GM12892 (cell line): ENCODE results near the gene NUP155.
"Not testable (repeated sequence)": the region's sequence is repeated elsewhere in the genome, so short reads cannot be mapped to it uniquely, and the experiment has no call there.

Experiments
- DNase-seq: peaks from one replicate; pipeline ENCODE4 v3.0.0; 2011; ENCODE audit not compliant: insufficient read length
- FAIRE-seq: peaks from 2 replicates; lab custom pipeline; 2011; peaks lifted over from hg19 to GRCh38; lab: Jason Lieb, UNC
- POLR2A ChIP-seq: IDR thresholded peaks from 2 replicates; pipeline ENCODE4 v1.6.1; 2011; ENCODE audit warnings: low read depth, low read length, control low read depth
- POLR2AphosphoS5 ChIP-seq: IDR thresholded peaks from 2 replicates; pipeline ENCODE4 v1.6.1; 2011; ENCODE audit warnings: low read depth, low read length, control low read depth
- TAF1 ChIP-seq: IDR thresholded peaks from 2 replicates; pipeline ENCODE4 v1.6.1; 2011; ENCODE audit warnings: low read depth, mild to moderate bottlenecking, control low read depth, low read length, borderline replicate concordance

NUP155 gene

DNA sequence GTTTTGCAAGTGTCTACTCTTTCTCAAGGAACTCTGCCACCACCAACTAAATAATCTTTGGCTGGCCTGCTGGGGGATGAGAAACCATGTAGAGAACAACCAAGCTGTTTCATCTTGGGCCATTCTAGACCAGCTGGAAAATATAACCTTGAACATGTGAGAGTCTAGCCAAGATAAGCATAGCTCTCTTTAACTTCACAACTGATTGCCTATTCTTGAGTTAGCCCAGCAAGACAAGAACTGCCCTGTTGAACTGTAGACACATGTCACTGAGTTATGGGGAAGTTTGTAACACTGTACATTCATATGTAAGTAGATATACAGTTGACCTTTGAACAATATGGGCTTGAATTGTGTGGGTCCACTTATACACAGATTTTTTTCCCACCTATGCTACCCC lies 44.4 kb downstream of the NUP155 start:
- DNase-seq (no peak), FAIRE-seq (no peak)
- TF ChIP-seq POLR2A: no peak
- TF ChIP-seq TAF1: no peak
- no peak for TF ChIP-seq POLR2AphosphoS5

DNA sequence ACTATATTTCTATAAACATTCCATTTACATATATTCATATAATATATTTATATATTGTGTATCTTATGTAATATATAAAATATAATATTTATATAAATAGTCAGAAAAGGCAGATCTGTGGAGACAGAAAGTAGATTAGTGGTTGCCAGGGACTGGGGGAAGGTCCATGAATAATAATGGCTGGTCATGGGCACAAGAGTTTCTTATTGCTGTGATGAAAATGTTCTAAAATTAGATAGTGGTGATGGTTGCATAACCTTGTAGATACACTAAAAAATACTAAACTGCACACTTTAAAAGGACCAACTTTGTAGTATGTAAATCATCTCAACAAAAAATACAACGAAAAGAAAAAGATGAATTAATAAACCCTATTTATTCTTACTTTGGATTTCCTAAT lies 47.3 kb downstream of the NUP155 start:
- no peak for TF ChIP-seq POLR2AphosphoS5
- TF ChIP-seq TAF1: no peak
- no peak for TF ChIP-seq POLR2A
- FAIRE-seq: no peak
- no peak for DNase-seq

DNA sequence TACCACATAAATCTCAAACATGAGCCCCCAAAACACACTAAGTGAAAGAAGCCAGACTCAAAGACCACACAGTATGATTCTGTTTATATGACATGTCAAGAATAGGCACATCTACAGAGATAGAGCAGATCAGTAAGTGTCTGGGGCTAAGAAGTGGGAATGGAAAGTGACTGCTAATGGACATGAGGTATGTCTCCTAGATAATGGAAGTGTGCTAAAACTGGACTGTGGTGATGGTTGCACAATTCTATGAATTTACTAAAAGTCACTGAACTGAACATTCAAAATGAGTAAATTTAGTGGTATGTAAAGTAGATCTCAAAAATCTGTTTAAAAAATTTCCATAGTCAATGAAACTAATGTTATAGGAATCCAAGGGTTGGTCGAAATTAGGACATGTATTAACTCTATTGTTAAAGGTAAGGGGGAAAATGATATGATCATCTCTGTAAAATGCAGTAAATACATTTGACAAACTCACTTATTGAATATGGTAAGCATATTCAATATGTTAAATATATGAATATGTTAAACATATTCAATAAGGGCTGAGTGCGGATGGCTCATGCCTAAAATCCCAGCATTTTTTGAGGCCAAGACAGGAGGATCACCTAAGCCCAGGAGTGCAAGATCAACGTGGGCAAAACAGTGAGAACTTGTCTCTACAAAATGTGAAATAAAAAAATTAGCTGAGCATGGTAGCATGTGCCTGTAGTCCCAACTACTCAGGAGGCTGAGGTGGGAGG lies 51.7 kb downstream of the NUP155 start:
- no peak for TF ChIP-seq TAF1
- TF ChIP-seq POLR2A: no peak
- no peak for TF ChIP-seq POLR2AphosphoS5
- FAIRE-seq: no peak
- no peak for DNase-seq

DNA sequence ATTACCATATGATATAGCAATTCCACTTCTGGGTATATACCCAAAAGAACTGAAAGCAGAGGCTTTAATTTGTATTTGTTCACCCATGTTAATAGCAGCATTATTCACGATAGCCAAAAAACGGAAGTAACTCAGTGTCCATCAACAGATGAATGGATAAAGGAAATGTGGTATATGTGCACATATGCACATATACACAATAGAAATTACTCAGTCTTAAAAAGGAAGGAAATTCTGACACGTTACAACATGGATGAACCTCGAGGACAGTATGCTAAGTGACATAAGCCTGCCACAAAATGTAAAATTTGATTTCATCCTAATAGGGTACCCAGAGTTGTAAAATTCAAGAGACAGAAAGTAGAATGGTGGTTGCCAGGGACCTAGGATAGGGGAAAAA lies 54.9 kb downstream of the NUP155 start:
- TF ChIP-seq POLR2AphosphoS5 (no peak), POLR2A (no peak), TAF1 (no peak)
- no peak for DNase-seq
- no peak for FAIRE-seq

DNA sequence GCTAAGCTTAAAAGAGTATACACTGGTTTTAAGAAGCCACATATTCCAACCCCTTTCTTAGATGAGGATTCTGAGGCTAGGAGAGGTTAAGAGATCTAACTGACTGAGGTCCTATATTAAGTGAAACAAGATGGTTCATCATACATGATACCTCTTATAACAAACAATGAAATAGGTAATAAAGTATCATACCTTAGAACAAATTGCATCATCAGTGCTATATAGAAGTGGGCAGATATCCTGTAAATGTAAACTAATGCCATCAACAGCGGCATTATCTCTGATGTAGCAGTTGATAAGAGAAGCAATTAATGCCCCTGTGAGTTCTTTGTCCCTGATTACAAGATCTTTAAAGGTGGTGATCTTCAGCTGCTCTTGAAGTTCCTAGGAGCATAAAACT lies 60.5 kb downstream of the NUP155 start:
- FAIRE-seq: no peak
- DNase-seq: no peak
- TF ChIP-seq POLR2AphosphoS5 (no peak), TAF1 (no peak), POLR2A (no peak)

DNA sequence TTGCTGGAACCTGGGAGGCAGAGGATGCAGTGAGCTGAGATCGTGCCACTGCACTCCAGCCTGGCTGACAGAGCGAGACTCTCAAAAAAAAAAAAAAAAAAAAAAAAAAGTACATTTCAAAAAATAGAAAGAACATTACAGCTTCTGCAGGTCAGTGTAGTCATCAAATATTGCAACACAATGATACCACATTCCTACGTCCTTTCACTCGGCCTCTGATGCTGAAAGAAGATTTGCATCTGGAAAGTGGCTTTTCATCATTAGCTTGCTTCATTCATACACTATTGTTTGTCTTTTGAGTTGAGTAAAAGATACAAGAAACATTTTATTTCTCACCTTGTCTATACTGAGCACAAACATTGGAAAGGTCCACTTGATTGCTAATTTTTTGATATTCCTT lies 62.1 kb downstream of the NUP155 start:
- FAIRE-seq: no peak
- no peak for DNase-seq
- no peak for TF ChIP-seq TAF1
- no peak for TF ChIP-seq POLR2A

DNA sequence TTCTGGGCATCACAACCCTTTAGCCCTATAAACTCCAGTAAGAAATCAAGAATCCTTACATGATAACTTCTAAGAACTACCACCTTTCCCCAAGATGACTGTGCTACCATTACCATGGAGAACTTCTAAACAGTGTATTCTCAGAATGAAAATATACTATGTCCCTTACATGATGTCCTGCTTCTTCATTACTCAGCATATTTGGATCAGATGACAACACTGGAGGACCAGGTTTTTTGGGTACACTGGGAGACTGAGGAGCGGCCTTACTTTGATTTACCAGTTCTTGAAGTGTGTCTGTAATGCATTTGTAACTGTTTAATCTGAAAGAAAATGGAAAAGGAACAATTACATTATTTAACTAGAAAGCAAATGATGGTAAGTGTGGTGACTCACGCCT lies 66.0 kb downstream of the NUP155 start:
- TF ChIP-seq POLR2AphosphoS5: no peak
- no peak for TF ChIP-seq TAF1
- TF ChIP-seq POLR2A: no peak
- DNase-seq: no peak
- FAIRE-seq: no peak

DNA sequence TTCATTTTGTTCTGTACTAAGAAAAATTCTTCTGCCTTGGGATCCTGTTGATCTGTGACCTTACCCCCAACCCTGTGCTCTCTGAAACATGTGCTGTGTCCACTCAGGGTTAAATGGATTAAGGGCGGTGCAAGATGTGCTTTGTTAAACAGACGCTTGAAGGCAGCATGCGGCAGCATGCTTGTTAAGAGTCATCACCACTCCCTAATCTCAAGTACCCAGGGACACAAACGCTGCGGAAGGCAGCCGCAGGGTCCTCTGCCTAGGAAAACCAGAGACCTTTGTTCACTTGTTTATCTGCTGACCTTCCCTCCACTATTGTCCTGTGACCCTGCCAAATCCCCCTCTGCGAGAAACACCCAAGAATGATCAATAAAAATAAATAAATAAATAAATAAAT lies 74.6 kb downstream of the NUP155 start:
- FAIRE-seq, DNase-seq: not testable (repeated sequence)

DNA sequence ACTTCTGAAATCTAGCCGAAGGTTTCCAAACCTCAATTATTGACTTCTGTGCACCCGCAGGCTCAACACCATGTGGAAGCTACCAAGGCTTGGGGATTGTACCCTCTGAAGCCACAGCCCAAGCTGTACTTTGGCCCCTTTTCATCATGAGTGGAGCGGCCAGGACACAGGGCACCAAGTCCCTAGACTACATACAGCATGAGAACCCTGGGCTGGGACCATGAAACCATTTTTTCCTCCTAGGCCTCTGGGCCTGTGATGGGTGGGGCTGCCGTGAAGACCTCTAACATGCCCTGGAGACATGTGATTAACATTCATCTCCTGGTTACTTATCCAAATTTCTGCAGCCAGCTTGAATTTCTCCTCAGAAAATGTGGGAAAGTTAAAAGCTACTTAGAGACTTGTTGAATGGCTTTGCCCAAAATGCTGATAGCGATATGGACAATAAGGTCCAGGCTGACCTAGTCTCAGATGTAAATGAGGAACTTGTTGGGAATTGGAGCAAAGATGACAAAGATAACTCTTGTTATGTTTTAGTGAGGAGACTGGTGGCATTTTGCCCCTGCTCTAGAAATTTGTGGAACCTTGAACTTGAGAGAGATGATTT lies 87.6 kb downstream of the NUP155 start:
- FAIRE-seq: no peak
- TF ChIP-seq POLR2AphosphoS5 (no peak), POLR2A (no peak), TAF1 (no peak)
- no peak for DNase-seq

DNA sequence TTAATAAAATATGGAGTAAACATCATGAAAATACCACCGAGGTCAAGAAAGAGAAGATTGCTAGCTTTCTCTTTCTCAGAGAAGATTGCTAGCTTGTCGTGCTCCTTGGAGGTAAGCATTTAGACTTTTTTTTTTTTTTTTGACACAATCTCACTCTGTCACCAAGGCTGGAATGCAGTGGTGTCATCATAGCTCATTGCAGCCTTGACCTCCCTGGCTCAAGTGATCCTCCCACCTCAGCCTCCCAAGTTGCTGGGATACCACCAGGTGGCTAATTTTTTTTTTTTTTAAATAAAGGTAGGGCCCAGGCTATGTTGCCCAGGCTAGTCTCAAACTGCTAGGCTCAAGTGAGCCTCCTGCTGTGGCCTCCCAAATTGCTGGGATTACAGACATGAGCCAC lies 95.4 kb downstream of the NUP155 start:
- DNase-seq: no peak
- FAIRE-seq: no peak
- TF ChIP-seq TAF1 (no peak), POLR2AphosphoS5 (no peak), POLR2A (no peak)

DNA sequence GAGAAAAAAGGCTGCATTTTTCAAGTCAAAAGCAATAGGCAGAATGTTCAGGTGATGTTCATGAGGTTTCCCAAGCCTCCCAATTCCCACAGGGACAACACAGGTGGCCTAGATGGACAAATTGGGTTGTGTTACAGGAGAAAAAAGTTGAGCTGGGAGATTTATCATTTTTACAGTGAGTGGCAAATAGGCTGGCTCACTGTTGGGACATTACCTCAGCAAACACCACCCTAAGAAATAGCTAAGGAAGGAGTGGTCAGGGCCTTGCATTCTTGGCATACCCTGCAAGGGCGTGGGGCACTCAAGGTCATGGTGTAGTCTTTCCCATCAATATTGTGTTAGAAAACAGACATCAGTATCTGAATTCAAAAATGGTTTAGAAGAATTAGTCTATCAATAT lies 98.4 kb downstream of the NUP155 start:
- no peak for TF ChIP-seq TAF1
- no peak for TF ChIP-seq POLR2A
- TF ChIP-seq POLR2AphosphoS5: no peak
- no peak for FAIRE-seq
- DNase-seq: no peak

DNA sequence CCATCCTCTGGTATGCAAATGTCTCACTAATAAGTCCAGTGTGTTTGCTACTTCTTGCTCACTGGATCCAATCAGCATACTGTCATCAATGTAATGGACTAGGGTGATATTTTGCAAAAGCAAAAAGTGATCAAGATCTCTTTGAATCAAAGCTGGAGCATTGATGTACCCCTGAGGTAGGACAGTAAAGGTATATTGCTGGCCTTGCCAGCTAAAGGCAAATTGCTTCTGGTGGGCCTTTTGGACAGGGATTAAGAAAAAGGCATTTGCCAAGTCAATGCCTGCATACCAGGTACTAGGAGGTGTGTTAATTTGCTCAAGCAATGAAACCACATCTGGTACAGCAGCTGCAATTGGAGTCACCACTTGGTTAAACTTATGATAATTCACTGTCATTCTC lies 102.8 kb downstream of the NUP155 start:
- not testable (repeated sequence) for DNase-seq, FAIRE-seq

DNA sequence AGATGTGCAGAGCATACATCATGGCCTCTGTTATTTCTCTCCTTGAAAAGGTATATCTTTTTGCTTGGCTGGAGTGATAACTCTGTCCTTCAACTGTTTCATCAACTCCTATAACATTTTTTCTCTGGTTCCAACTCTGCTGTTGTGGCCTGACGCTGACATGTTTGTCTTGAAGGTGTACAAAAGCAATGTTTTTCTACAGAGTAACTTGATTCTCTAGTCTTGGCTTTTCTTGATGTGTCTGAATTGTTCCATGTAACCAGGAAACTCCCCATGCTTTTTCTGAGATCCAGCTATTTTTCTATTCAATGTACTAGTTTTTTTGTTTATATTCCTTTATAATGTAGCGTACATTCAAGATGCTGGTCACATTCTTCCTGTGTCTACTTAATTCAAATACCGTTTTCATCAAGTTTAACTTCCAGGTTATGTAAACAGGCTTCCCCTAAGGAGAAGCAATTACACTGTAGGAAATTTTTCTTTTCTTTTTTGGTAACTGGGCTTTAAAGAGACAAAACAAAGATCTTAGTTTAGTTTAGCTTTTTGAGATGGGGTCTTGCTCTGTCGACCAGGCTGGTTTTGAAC lies 115.0 kb downstream of the NUP155 start:
- no peak for FAIRE-seq
- TF ChIP-seq TAF1 (no peak), POLR2AphosphoS5 (no peak), POLR2A (no peak)
- DNase-seq: no peak
